Measurements from ENCODE around the gene ZDHHC1. TPM values are rescaled to one million over a fixed set of nuclear protein-coding genes. Genes with fewer than 3 reads are reported as not detected.
A peak's percentile ranks its signal among the peaks of the same experiment; 100 is the strongest.

Gene ZDHHC1
- polyA plus RNA-seq, 1 donor from 2014 or later, result 0.33 TPM

DNA sequence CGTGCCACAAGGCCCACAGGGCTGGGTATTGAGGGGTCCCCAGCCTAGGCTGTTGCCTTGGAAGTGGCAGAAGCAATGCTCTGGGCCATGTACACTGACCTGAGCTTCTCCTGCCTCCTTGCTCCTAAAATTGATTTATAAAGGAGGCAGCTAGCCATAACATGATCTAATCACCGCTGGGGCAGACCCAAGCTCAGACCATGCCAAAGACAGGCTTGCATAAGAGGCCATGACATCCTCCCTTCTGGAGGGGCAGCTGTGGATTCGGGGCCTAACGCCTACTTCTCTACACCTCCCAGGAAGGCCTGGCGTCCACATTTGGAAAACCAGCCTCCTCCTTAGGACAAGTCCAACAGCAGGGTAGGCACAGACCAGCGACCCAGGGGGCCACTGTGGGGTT, 27.0 kb upstream of the ZDHHC1 start:
- Mint-ChIP-seq H3K27me3 (no peaks in the 10 kb centered on the region), H3K27ac (peak overlapping the region in 1 of 3 donors; percentile 85), H3K4me1 (peaks cover 0 to 3% (median 2%) of the 10 kb centered on the region in 3 donors), H3K36me3 (peaks cover 1% of the 10 kb centered on the region), H3K4me3 (no peak overlapping the region), H3K9me3 (no peaks in the 10 kb centered on the region)

DNA sequence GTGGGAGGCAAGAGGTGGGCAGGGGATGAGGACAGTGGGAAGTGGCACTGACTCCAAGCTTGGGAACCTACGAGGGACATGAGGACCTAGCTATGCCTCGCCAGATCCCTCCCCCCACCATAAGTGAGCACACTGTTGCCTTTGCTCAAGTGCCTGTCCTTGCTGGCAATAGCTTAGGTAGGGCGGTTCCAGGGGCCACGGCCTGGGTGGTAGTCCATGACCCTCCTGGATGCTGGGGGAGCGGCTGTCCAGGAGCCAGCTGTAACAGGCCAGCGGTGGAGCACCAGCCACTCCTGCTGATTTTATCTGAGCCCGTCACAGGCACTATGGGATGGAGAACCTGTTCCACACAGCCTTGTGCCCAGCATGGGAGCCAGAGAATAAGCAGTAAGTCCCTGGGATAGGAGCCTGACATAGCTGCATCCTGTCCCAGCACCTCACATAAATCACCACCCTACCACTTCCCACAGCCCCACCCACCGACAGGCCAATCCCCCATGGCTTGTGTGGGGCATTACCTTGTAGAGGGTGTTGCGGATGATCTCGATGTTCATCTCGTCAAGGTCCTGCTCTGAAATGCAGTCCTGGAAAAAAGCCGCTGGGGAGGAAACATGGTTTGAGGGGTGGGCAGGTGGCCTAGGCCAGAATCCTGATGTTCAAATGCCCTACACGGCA, 26.4 kb upstream of the ZDHHC1 start:
- Mint-ChIP-seq H3K36me3 (peaks cover 1% of the 10 kb centered on the region), H3K27me3 (no peaks in the 10 kb centered on the region), H3K27ac (peak overlapping the region in 1 of 3 donors; percentile 85), H3K9me3 (no peaks in the 10 kb centered on the region), H3K4me3 (no peak overlapping the region), H3K4me1 (peaks cover 0 to 6% (median 2%) of the 10 kb centered on the region in 3 donors)

DNA sequence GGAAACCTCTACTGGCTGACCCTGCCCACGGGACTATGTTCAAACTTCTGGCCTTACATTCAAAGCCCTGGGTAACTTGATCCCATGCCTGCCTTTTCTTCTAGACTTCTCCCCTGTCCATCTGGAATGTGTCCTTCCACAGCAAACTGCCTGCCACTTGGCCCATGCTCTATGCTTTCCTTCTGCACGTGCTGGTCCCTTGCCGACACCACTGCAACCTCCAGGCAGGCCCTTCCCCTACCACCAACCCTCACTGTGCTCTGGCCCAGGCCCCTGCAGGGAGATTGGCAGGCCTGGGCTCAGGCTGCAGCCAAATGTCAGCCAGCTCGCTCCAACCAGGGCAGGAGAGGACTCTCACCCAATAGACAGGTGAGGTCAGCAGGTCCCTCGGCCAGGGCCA, 25.6 kb upstream of the ZDHHC1 start:
- H3K36me3 Mint-ChIP-seq, result peaks cover 3% of the 10 kb centered on the region
- no peak overlapping the region for H3K4me3 Mint-ChIP-seq
- peak overlapping the region in 1 of 3 donors; percentile 87 for H3K27ac Mint-ChIP-seq
- H3K27me3 Mint-ChIP-seq, result no peaks in the 10 kb centered on the region
- no peaks in the 10 kb centered on the region for H3K9me3 Mint-ChIP-seq
- H3K4me1 Mint-ChIP-seq, result peaks cover 0 to 8% (median 4%) of the 10 kb centered on the region in 3 donors

DNA sequence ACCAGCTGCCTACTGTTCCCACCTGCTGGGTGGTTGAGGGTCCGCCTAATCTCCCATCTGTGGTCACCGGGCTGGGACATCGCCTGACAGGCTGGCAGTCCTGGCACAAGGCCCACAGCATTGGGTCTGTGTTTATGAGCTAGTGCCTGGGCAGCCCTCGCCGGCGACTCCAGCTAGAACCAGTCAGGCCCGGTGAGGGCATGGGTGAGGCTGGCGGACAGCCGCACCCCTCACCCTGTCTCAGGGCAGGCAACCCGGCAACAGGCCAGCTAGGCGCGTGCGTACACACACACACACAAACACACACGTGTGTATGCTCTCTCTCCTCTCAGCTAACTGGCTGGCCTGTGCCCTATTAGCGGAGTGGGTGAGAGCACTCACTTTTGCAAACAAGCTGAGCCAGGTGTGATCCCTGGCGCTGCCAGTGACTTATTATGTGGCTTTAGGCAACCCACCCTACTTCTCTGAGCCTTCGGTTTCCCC, 25.0 kb upstream of the ZDHHC1 start:
- Mint-ChIP-seq H3K4me3 (no peak overlapping the region), H3K9me3 (no peaks in the 10 kb centered on the region), H3K4me1 (peaks cover 0 to 8% (median 4%) of the 10 kb centered on the region in 3 donors), H3K27me3 (no peaks in the 10 kb centered on the region), H3K27ac (no peak overlapping the region), H3K36me3 (peaks cover 3% of the 10 kb centered on the region)

DNA sequence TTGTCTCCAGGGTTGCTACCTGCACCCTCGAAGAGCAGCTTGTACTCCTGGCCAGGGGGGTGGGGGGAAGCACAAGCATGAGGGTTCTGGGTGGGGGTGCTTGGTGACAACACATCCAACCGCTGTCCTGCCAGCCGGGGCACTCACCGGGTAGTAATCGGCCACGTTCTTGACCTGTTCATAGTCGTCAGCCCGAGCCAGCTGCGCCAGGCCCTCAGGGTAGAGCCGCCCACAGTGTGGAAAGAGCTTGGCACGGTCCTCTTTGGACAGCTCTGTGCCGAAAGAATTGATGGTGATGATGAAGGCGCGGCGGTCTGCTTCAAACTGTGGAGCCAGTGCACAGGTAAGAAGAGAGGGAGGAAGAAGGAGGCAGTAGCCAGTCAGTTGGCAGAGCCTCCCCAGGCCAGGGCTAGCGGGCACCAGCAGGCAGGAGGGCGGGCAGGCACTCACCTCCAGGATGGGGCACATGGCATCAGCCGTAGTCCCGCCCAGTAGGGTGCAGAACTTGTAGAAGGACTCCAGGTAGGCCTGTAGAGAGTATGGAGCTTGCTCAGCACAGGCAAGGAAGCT, 22.6 kb upstream of the ZDHHC1 start:
- Mint-ChIP-seq H3K4me3 (no peak overlapping the region), H3K4me1 (peaks cover 0 to 15% (median 9%) of the 10 kb centered on the region in 3 donors), H3K27ac (peak overlapping the region in 2 of 3 donors; percentile 60 to 83), H3K27me3 (no peaks in the 10 kb centered on the region), H3K36me3 (peaks cover 3% of the 10 kb centered on the region), H3K9me3 (no peaks in the 10 kb centered on the region)

DNA sequence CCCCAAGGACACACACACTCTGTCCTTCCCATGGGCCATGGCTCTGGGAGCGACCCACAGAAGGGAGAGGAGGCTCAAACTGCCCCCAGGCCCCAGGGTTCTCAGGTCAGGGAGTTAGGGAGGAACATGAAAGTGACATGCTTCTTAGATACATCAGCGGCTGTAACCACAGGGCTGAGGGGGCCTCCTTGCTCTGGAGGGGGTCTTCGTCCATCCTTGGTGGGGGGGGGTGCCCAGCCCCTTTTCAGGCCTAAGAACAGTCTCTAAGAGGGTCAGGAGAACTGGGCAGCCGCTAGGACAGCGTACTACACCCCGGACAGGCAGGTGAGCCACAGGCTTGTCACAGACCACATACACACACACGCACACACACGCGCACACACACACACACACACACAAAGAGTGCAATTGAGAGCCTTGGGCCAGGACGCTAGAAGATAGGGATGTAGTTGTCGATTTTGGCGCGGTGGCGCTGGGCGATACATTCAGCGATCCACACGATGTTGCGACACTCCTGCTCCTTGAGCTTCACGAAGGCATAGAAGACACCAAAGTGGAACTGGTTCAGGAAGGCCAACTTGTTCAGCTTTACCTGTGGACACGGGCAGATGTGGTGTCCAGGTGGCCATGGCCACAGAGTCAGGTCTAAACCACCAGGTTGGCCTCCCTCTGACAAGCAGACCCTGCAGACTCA, 22.0 kb upstream of the ZDHHC1 start:
- Mint-ChIP-seq H3K9me3 (no peaks in the 10 kb centered on the region), H3K36me3 (peaks cover 3% of the 10 kb centered on the region), H3K27ac (peak overlapping the region; percentile 67 to 83 (median 67))

DNA sequence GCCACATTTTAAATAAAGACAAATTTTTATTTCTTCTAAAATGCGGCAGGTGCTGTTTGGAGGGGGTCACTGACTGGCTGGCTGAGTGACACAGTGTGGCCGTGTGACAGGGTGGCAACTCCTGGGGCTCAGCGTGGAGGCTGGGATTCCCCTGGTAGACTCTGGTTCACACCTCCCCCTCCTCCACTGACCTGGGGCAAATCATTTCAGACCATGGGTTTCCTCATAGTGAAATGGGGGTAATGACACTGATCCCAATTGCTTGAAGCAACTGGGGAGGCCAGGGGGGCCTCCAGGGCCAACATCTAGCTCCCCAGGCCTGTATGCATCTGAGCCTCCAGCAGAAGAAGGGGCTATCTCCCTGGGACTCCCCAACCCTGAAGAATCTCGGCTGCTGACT, 21.2 kb upstream of the ZDHHC1 start:
- Mint-ChIP-seq H3K4me3 (no peak overlapping the region), H3K4me1 (peaks cover 0 to 22% (median 12%) of the 10 kb centered on the region in 3 donors), H3K36me3 (peaks cover 3% of the 10 kb centered on the region), H3K27me3 (peaks cover 3% of the 10 kb centered on the region), H3K9me3 (no peaks in the 10 kb centered on the region), H3K27ac (peak overlapping the region; percentile 67 to 80 (median 67))

More for the DNA sequence above, 22.0 kb upstream of the ZDHHC1 start:
- Mint-ChIP-seq H3K4me1 (peaks cover 0 to 17% (median 11%) of the 10 kb centered on the region in 3 donors), H3K4me3 (no peak overlapping the region), H3K27me3 (no peaks in the 10 kb centered on the region)

DNA sequence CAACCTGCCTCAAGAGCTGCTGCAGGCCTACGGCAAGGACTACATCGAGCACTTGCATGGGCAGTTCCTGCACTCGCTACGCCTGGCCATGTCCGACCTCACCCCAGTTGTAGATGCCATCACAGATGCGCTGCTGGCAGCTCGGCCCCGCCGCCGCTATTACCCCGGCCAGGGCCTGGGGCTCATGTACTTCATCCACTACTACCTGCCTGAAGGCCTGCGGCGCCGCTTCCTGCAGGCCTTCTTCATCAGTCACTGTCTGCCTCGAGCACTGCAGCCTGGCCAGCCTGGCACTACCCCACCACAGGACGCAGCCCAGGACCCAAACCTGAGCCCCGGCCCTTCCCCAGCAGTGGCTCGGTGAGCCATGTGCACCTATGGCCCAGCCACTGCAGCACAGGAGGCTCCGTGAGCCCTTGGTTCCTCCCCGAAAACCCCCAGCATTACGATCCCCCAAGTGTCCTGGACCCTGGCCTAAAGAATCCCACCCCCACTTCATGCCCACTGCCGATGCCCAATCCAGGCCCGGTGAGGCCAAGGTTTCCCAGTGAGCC, 20.4 kb upstream of the ZDHHC1 start:
- H3K36me3 Mint-ChIP-seq, result peaks cover 3% of the 10 kb centered on the region

DNA sequence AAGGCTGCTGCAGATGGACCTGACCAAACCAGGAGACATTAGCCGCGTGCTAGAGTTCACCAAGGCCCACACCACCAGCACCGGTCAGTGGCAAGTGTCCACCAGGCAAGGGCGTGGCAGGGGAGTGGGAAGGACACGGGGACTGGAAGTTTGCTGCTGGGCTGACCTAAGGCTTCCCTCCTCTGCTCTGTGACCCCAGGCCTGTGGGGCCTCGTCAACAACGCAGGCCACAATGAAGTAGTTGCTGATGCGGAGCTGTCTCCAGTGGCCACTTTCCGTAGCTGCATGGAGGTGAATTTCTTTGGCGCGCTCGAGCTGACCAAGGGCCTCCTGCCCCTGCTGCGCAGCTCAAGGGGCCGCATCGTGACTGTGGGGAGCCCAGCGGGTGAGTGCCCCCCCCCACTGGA, 19.5 kb upstream of the ZDHHC1 start:
- Mint-ChIP-seq H3K36me3 (peaks cover 3% of the 10 kb centered on the region), H3K9me3 (no peaks in the 10 kb centered on the region), H3K4me3 (no peak overlapping the region), H3K4me1 (peaks cover 0 to 27% (median 12%) of the 10 kb centered on the region in 3 donors), H3K27ac (peak overlapping the region in 1 of 3 donors; percentile 35), H3K27me3 (peaks cover 11% of the 10 kb centered on the region)

More for the DNA sequence above, 20.4 kb upstream of the ZDHHC1 start:
- Mint-ChIP-seq H3K27ac (peak overlapping the region in 2 of 3 donors; percentile 67 to 91), H3K9me3 (no peaks in the 10 kb centered on the region), H3K4me3 (peak overlapping the region in 1 of 4 donors; percentile 23), H3K4me1 (peaks cover 0 to 25% (median 12%) of the 10 kb centered on the region in 3 donors), H3K27me3 (peaks cover 8% of the 10 kb centered on the region)

DNA sequence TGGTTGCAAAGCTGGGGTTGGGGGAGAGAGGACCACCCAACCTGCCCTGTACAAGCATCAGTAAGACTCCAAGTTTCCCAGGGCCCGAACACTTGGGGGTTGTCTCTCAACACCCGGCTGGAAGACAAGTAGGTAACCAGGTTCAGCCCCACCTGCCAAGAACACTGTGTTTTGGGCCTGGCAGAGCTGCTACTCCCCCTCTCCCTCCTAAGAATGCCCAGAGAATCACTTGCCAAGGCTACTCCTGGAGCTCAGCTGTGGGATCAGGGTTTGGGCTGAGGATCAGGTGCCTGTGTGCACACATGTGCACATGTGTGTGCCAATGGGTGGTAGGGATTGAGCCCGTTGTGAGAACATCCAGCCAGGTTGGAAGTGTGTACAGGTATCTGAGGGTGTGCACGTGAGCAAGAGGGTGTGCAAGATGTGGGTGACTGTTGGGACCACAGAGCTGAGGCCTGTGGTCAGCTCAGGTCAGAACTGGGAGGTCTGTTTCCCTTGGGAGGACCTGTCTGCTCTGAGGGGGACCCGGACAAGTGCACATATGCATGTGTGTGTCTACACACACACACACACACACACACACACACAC, 16.9 kb upstream of the ZDHHC1 start:
- H3K9me3 Mint-ChIP-seq, result no peaks in the 10 kb centered on the region
- H3K4me1 Mint-ChIP-seq, result peaks cover 0 to 24% (median 13%) of the 10 kb centered on the region in 3 donors
- H3K27ac Mint-ChIP-seq, result no peak overlapping the region
- peak overlapping the region in 1 of 4 donors; percentile 66 for H3K4me3 Mint-ChIP-seq
- H3K36me3 Mint-ChIP-seq, result peaks cover 2% of the 10 kb centered on the region
- H3K27me3 Mint-ChIP-seq, result peaks cover 23% of the 10 kb centered on the region

DNA sequence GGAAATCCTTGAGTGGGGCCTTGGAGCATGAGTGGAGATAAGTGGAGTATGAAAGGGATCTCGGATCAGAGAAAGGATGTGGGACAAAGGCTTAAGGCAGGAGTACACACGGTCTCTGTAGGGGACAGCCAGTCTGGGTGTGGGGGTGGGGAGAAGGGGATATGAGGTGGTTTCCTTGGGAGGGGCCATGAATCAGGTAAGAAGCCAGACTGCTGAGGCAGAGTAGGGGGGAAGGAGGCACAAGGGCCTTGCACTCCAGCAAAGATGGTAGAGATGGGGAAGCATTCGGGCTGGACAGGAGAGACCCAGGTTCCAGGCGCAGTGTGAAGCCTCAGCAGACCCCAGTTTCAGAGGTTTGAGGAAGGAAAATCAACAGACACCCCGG, 16.2 kb upstream of the ZDHHC1 start:
- Mint-ChIP-seq H3K27me3 (peaks cover 23% of the 10 kb centered on the region), H3K27ac (no peak overlapping the region), H3K36me3 (peaks cover 2% of the 10 kb centered on the region), H3K9me3 (no peaks in the 10 kb centered on the region), H3K4me3 (peak overlapping the region in 3 of 4 donors; percentile 29 to 63 (median 53)), H3K4me1 (peaks cover 0 to 21% (median 13%) of the 10 kb centered on the region in 3 donors)

DNA sequence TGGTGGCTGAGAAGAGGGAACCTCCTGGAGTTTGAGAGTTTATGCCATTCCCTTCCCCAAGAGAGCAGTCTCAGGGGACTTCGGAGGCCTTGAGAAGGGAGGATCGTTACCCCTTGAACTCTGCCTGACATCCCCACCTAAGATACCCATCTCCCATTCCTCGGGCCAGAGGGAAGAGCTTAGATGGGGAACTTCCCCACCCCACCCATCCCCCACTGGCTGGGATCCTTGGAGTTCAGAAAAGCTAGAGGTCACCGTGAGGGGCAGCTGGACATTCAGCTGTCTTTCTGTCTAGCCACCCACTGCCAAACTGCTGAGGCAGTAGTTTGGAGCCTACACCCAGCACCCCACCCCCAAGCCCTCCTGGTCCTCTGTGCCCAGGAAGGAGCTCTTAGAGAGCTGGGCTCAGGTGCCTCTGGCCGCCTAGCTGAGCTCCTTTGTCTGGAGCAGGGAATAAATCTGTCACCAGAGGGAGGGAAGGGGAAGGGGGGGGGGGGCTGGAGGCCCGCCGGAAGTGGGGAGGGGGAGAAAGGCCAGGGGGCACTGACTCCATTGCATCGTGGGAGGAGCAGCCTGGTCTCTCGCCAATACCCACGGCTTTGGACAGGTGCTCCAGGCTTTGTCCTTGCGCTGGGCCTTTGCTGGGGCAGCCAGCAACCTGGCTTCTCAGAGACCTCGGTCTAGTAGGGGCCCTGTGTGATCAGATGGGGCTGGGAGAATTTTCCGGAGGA, 15.7 kb upstream of the ZDHHC1 start:
- H3K36me3 Mint-ChIP-seq, result peaks cover under 1% of the 10 kb centered on the region
- H3K4me3 Mint-ChIP-seq, result peak overlapping the region; percentile 29 to 63 (median 50)
- H3K27ac Mint-ChIP-seq, result no peak overlapping the region
- peaks cover 23% of the 10 kb centered on the region for H3K27me3 Mint-ChIP-seq
- no peaks in the 10 kb centered on the region for H3K9me3 Mint-ChIP-seq
- peaks cover 0 to 20% (median 13%) of the 10 kb centered on the region in 3 donors for H3K4me1 Mint-ChIP-seq

DNA sequence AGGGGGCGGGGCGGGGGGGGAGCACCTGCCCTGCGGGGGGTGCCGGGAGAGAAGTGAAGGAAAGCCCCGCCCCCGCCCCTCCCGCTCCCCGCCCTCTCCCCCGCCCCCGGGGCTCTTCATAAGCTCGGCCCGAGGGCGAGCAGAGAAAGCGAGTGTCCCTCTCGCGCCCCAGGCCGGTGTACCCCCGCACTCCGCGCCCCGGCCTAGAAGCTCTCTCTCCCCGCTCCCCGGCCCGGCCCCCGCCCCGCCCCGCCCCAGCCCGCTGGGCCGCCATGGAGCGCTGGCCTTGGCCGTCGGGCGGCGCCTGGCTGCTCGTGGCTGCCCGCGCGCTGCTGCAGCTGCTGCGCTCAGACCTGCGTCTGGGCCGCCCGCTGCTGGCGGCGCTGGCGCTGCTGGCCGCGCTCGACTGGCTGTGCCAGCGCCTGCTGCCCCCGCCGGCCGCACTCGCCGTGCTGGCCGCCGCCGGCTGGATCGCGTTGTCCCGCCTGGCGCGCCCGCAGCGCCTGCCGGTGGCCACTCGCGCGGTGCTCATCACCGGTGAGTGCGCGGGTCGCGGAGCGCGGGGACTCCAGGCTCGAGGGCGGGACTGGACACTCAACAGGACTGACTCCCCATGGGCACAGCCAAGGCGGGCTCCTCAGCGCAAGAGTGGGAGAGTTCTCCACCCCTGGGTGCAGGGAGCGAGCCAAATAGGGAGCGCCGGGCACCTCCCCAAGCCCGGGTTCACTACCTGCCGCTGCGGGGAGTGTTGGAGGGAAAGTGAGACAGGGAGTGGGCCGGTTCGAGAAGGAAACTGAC, 14.9 kb upstream of the ZDHHC1 start, which contains the start of gene HSD11B2:
Gene HSD11B2, plus strand, starts transcription at position 145 of the 798 bp plus-strand sequence. Its CDS starts 128 bp downstream, at position 273.
- peaks cover 23% of the 10 kb centered on the region for H3K27me3 Mint-ChIP-seq
- H3K4me3 Mint-ChIP-seq, result peak within 1 kb of the TSS; percentile 62 to 82 (median 78)
- H3K9me3 Mint-ChIP-seq, result no peaks in the 10 kb centered on the region
- no peaks in the 10 kb centered on the region for H3K36me3 Mint-ChIP-seq
- H3K4me1 Mint-ChIP-seq, result peaks cover 0 to 19% (median 14%) of the 10 kb centered on the region in 3 donors
- peak within 1 kb of the TSS in 1 of 3 donors; percentile 27 for H3K27ac Mint-ChIP-seq
